ENCODE measurements around the gene ITPR3. TPM values are rescaled to one million over a fixed set of nuclear protein-coding genes. Genes with fewer than 3 reads are reported as not detected.

Gene ITPR3
- total RNA-seq, 1 experiment from 2014 or later: 103 TPM

- ChIA-PET RAD21 (ENCODE audit: low non-redundant PET in 1 of 2, low total read pairs in 2 of 2, uncharacterized antibody in 2 of 2, unreplicated experiment in 2 of 2) (interaction anchor here in 1 of 2 experiments (0.6 kb wide), 1 partner anchor 124 kb away, joined by 8 read pairs; no protein-coding TSS in a partner anchor), CTCF (interaction anchor here (2.4 kb wide), 1 partner anchor 13 kb away, joined by 12 read pairs; the partner anchor contains the start of gene UQCC2), POLR2A (no interaction called here)
- no peaks in the 10 kb centered on the region for H3K36me3 ChIP-seq (ENCODE audit: control insufficient read depth in 1 of 2, insufficient read depth in 2 of 2, low read length in 2 of 2)
- H2AFZ ChIP-seq (ENCODE audit: low read depth, low read length, poor library complexity, severe bottlenecking): no peak overlapping the region
- intact Hi-C loops (cut with micrococcal nuclease): no loop called here
- no peaks in the 10 kb centered on the region for H4K20me1 ChIP-seq (ENCODE audit: insufficient read depth)
- no peaks in the 10 kb centered on the region for H3K79me2 ChIP-seq (ENCODE audit: insufficient read depth, low read length)
- no peaks in the 10 kb centered on the region for H3K9me2 ChIP-seq (ENCODE audit: insufficient read depth)
- no peaks in the 10 kb centered on the region for H3K9me3 ChIP-seq (ENCODE audit: control insufficient read depth in 1 of 2, insufficient read depth in 1 of 2, low read depth in 1 of 2, low read length in 2 of 2)
- H3K27ac ChIP-seq (ENCODE audit: low read depth, low read length): no peak overlapping the region
- H3K4me1 ChIP-seq (ENCODE audit: control insufficient read depth in 1 of 2, insufficient read depth in 2 of 2, low read length in 2 of 2): no peaks in the 10 kb centered on the region
- no peak overlapping the region for H3K4me2 ChIP-seq (ENCODE audit: low read length)
- BruUV-seq (replicated peaks): no TSS peak
- no peak for TF ChIP-seq SP1 (IDR thresholded peaks at IDR 0.05; ENCODE audit: low read depth)
- TF ChIP-seq SIN3A (IDR thresholded peaks at IDR 0.05; ENCODE audit: low read depth): no peak
- no peak overlapping the region for H3K4me3 ChIP-seq (replicated peaks in 1 of 2; ENCODE audit: low read depth in 1 of 2, low read length in 2 of 2)
- ATAC-seq (no peak), DNase-seq (ENCODE audit: low read depth, low spot score) (no peak)
- H3K27me3 ChIP-seq (ENCODE audit: insufficient read depth, low read length): peaks cover 30% of the 10 kb centered on the region
- no peak overlapping the region for H3K9ac ChIP-seq (ENCODE audit: low read length)
Observed at GRCh38 chr6:33723371-33724085, 102.4 kb downstream of the ITPR3 start.

GRCh38 chr6:33724102-33725023, 103.2 kb downstream of the ITPR3 start:
- no peak for DNase-seq (ENCODE audit: low read depth, low spot score)
- intact Hi-C loops (cut with micrococcal nuclease): no loop called here
- no peaks in the 10 kb centered on the region for H3K4me1 ChIP-seq (ENCODE audit: control insufficient read depth in 1 of 2, insufficient read depth in 2 of 2, low read length in 2 of 2)
- H3K27ac ChIP-seq (ENCODE audit: low read depth, low read length): no peak overlapping the region
- no peaks in the 10 kb centered on the region for H3K9me3 ChIP-seq (ENCODE audit: control insufficient read depth in 1 of 2, insufficient read depth in 1 of 2, low read depth in 1 of 2, low read length in 2 of 2)
- no peaks in the 10 kb centered on the region for H3K9me2 ChIP-seq (ENCODE audit: insufficient read depth)
- no peak overlapping the region for H3K4me3 ChIP-seq (replicated peaks in 1 of 2; ENCODE audit: low read depth in 1 of 2, low read length in 2 of 2)
- RAD21 ChIA-PET (ENCODE audit: low non-redundant PET in 1 of 2, low total read pairs in 2 of 2, uncharacterized antibody in 2 of 2, unreplicated experiment in 2 of 2): no interaction called here
- no TSS peak for BruUV-seq (replicated peaks)
- no peaks in the 10 kb centered on the region for H3K79me2 ChIP-seq (ENCODE audit: insufficient read depth, low read length)
- no peak for ATAC-seq
- no peak overlapping the region for H2AFZ ChIP-seq (ENCODE audit: low read depth, low read length, poor library complexity, severe bottlenecking)
- H3K27me3 ChIP-seq (ENCODE audit: insufficient read depth, low read length): peaks cover 30% of the 10 kb centered on the region
- TF ChIP-seq, protein P1, sequence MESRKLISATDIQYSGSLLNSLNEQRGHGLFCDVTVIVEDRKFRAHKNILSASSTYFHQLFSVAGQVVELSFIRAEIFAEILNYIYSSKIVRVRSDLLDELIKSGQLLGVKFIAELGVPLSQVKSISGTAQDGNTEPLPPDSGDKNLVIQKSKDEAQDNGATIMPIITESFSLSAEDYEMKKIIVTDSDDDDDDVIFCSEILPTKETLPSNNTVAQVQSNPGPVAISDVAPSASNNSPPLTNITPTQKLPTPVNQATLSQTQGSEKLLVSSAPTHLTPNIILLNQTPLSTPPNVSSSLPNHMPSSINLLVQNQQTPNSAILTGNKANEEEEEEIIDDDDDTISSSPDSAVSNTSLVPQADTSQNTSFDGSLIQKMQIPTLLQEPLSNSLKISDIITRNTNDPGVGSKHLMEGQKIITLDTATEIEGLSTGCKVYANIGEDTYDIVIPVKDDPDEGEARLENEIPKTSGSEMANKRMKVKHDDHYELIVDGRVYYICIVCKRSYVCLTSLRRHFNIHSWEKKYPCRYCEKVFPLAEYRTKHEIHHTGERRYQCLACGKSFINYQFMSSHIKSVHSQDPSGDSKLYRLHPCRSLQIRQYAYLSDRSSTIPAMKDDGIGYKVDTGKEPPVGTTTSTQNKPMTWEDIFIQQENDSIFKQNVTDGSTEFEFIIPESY (IDR thresholded peaks at IDR 0.05; ENCODE audit: extremely low read depth, insufficient replicate concordance, low read length): no peak
- TF ChIP-seq, protein P2, sequence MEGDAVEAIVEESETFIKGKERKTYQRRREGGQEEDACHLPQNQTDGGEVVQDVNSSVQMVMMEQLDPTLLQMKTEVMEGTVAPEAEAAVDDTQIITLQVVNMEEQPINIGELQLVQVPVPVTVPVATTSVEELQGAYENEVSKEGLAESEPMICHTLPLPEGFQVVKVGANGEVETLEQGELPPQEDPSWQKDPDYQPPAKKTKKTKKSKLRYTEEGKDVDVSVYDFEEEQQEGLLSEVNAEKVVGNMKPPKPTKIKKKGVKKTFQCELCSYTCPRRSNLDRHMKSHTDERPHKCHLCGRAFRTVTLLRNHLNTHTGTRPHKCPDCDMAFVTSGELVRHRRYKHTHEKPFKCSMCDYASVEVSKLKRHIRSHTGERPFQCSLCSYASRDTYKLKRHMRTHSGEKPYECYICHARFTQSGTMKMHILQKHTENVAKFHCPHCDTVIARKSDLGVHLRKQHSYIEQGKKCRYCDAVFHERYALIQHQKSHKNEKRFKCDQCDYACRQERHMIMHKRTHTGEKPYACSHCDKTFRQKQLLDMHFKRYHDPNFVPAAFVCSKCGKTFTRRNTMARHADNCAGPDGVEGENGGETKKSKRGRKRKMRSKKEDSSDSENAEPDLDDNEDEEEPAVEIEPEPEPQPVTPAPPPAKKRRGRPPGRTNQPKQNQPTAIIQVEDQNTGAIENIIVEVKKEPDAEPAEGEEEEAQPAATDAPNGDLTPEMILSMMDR (IDR thresholded peaks at IDR 0.05 in 2 of 3, conservative IDR thresholded peaks at IDR 0.05 in 1 of 3; ENCODE audit: borderline replicate concordance in 1 of 3, insufficient read depth in 1 of 3, low read depth in 2 of 3, low read length in 2 of 3): no peak
- CTCF ChIA-PET: no interaction called here
- POLR2A ChIA-PET: no interaction called here
- H3K36me3 ChIP-seq (ENCODE audit: control insufficient read depth in 1 of 2, insufficient read depth in 2 of 2, low read length in 2 of 2): no peaks in the 10 kb centered on the region
- H3K9ac ChIP-seq (ENCODE audit: low read length): no peak overlapping the region
- H3K4me2 ChIP-seq (ENCODE audit: low read length): no peak overlapping the region
- H4K20me1 ChIP-seq (ENCODE audit: insufficient read depth): no peaks in the 10 kb centered on the region
